ENCODE measurements around the gene CEP128.

CEP128 gene

DNA sequence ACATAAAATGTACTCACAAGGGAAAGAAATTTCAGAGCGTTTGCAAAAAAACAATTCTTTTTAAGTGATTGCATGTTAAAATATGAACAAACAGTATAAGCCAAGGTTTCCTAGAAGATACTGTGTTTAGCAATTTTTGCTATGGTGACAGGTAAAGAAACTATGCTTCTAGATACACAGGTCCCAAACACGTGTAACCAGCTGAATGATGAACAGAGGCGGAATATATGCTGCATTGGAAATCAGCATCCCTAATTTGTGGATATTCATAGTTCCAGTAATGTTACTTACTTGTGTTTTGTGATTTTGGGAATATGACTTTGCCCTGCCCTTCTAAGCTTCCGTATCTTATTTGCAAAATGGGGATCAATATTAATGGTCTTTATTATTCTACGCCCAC lies 403.9 kb downstream of the CEP128 start:
- H3K9me3 ChIP-seq (ENCODE audit: insufficient read depth, low read length): no peaks in the 10 kb centered on the region
- no peaks in the 10 kb centered on the region for H4K20me1 ChIP-seq (ENCODE audit: insufficient read depth, low read length)
- no peaks in the 10 kb centered on the region for H3K79me2 ChIP-seq (ENCODE audit: low read length)
- H3K9ac ChIP-seq (ENCODE audit: low read length): no peak overlapping the region
- H3K27me3 ChIP-seq (ENCODE audit: low read depth, low read length): no peaks in the 10 kb centered on the region
- no peaks in the 10 kb centered on the region for H3K4me1 ChIP-seq (ENCODE audit: low read length)
- H2AFZ ChIP-seq (ENCODE audit: low read depth, low read length): no peak overlapping the region
- H3K4me3 ChIP-seq (ENCODE audit: low read length): no peak overlapping the region
- no peaks in the 10 kb centered on the region for H3K36me3 ChIP-seq (replicated peaks; ENCODE audit: low read depth, low read length)
- H3K27ac ChIP-seq (ENCODE audit: low read length): no peak overlapping the region
- TF ChIP-seq EZH2phosphoT487 (IDR thresholded peaks at IDR 0.05; ENCODE audit: low read depth): no peak
- TF ChIP-seq CTCF (IDR thresholded peaks at IDR 0.05; ENCODE audit: low read depth, low read length): no peak
- H3K4me2 ChIP-seq (ENCODE audit: low read length): no peak overlapping the region

DNA sequence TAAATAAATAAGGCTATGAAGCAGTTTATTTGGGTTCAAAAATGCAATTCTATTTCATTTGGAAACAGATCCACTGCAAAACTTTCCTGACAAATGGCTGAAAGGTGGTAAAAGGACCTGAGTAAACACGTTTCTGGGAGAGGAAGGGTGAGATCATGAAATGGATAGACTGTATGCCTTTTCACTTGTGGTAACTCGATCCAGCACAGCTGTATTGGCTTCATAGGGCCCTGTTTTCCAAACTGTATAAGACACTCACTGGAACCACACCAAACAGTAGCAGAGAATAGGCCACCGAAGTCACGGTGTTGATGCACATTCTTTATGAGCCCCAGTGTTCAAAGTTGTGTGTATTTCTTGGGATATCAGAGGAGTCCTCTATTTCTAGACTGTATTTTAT lies 405.1 kb downstream of the CEP128 start:
- Histone ChIP-seq H3K4me1 (ENCODE audit: low read length) (no peaks in the 10 kb centered on the region), H2AFZ (ENCODE audit: low read depth, low read length) (no peak overlapping the region), H3K9ac (ENCODE audit: low read length) (no peak overlapping the region), H3K79me2 (ENCODE audit: low read length) (no peaks in the 10 kb centered on the region), H3K27ac (ENCODE audit: low read length) (no peak overlapping the region), H3K36me3 (replicated peaks; ENCODE audit: low read depth, low read length) (no peaks in the 10 kb centered on the region), H3K27me3 (ENCODE audit: low read depth, low read length) (no peaks in the 10 kb centered on the region), H3K4me2 (ENCODE audit: low read length) (no peak overlapping the region), H4K20me1 (ENCODE audit: insufficient read depth, low read length) (no peaks in the 10 kb centered on the region), H3K4me3 (ENCODE audit: low read length) (no peak overlapping the region), H3K9me3 (ENCODE audit: insufficient read depth, low read length) (no peaks in the 10 kb centered on the region)
- TF ChIP-seq CTCF (IDR thresholded peaks at IDR 0.05; ENCODE audit: low read depth, low read length) (no peak), EZH2phosphoT487 (IDR thresholded peaks at IDR 0.05; ENCODE audit: low read depth) (no peak)

GRCh38 chr14:80535171-80535570 lies 406.4 kb downstream of the CEP128 start:
- Histone ChIP-seq H3K4me1 (ENCODE audit: low read length) (no peaks in the 10 kb centered on the region), H3K36me3 (replicated peaks; ENCODE audit: low read depth, low read length) (no peaks in the 10 kb centered on the region), H3K9me3 (ENCODE audit: insufficient read depth, low read length) (no peaks in the 10 kb centered on the region), H3K27ac (ENCODE audit: low read length) (no peak overlapping the region), H3K4me3 (ENCODE audit: low read length) (no peak overlapping the region), H2AFZ (ENCODE audit: low read depth, low read length) (no peak overlapping the region), H3K27me3 (ENCODE audit: low read depth, low read length) (no peaks in the 10 kb centered on the region), H4K20me1 (ENCODE audit: insufficient read depth, low read length) (no peaks in the 10 kb centered on the region), H3K4me2 (ENCODE audit: low read length) (no peak overlapping the region), H3K9ac (ENCODE audit: low read length) (no peak overlapping the region), H3K79me2 (ENCODE audit: low read length) (no peaks in the 10 kb centered on the region)
- TF ChIP-seq CTCF (IDR thresholded peaks at IDR 0.05; ENCODE audit: low read depth, low read length) (no peak), EZH2phosphoT487 (IDR thresholded peaks at IDR 0.05; ENCODE audit: low read depth) (no peak)

DNA sequence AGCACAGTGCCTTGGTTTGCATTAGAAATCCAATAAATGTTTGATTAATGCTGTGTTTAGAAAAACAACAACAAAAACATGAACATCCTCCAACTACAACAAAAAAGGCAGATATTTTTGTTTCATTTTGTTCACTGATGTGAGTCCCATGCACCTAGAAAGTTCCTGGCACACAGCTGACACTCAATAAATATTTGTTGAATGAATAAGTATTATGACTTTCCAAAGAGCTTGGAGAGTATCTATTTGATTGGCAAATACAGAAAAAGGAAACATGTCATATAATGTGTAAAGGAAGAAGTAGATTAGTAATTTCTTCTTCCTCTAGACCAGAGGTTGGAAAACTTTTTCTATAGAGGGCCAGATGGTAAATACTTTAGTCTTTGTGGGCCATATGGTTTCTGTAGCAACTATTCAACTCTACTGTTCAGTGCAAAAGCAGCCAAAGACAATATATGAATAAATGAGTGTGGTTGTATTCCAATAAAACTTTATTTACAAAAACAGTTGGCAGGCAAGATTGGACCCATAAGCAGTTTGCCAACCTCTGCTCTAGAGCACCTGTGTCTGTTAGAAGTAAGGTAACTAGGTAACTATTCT lies 417.9 kb downstream of the CEP128 start:
- Histone ChIP-seq H3K4me1 (ENCODE audit: low read length) (no peaks in the 10 kb centered on the region), H3K79me2 (ENCODE audit: low read length) (no peaks in the 10 kb centered on the region), H3K4me2 (ENCODE audit: low read length) (no peak overlapping the region), H3K36me3 (replicated peaks; ENCODE audit: low read depth, low read length) (peaks cover 3% of the 10 kb centered on the region), H2AFZ (ENCODE audit: low read depth, low read length) (no peak overlapping the region), H3K4me3 (ENCODE audit: low read length) (no peak overlapping the region), H3K27me3 (ENCODE audit: low read depth, low read length) (no peaks in the 10 kb centered on the region), H3K9me3 (ENCODE audit: insufficient read depth, low read length) (no peaks in the 10 kb centered on the region), H3K27ac (ENCODE audit: low read length) (no peak overlapping the region), H3K9ac (ENCODE audit: low read length) (no peak overlapping the region), H4K20me1 (ENCODE audit: insufficient read depth, low read length) (no peaks in the 10 kb centered on the region)
- TF ChIP-seq CTCF (IDR thresholded peaks at IDR 0.05; ENCODE audit: low read depth, low read length) (no peak), EZH2phosphoT487 (IDR thresholded peaks at IDR 0.05; ENCODE audit: low read depth) (no peak)
